Ectodermal cell (in vitro differentiated cells): ENCODE data around the gene NTM.

Experiments used
- H3K27ac ChIP-seq: 2 replicates; pipeline ENCODE4 v1.7.0; 2013; ENCODE audit warnings: mild to moderate bottlenecking, low read depth, low read length; ENCODE audit not compliant: insufficient read depth, poor library complexity, severe bottlenecking
- H3K27me3 ChIP-seq: 2 replicates; pipeline ENCODE4 v1.7.0; 2013; ENCODE audit warnings: mild to moderate bottlenecking, low read length; ENCODE audit not compliant: insufficient read depth, control insufficient read depth, poor library complexity, severe bottlenecking
- H3K36me3 ChIP-seq: one replicate; pipeline ENCODE4 v1.7.0; 2013; ENCODE audit warnings: low read length; ENCODE audit not compliant: control insufficient read depth, insufficient read depth
- H3K4me1 ChIP-seq: one replicate; pipeline ENCODE4 v1.7.0; 2013; ENCODE audit warnings: low read length; ENCODE audit not compliant: control insufficient read depth, insufficient read depth
- H3K4me3 ChIP-seq: 2 replicates; pipeline ENCODE4 v1.7.0; 2013; ENCODE audit warnings: low read depth, low read length, control low read depth; ENCODE audit not compliant: insufficient read depth
- H3K9me3 ChIP-seq: 2 replicates; pipeline ENCODE4 v1.7.0; 2013; ENCODE audit warnings: mild to moderate bottlenecking, low read length, moderate library complexity; ENCODE audit not compliant: control insufficient read depth
- WGBS, 2 experiments: methylation state at CpG; one replicate each; pipeline ENCODE4 v1.1.7; 2013; ENCODE audit warnings: missing lambda C conversion rate in 2 of 2; 5-methylcytosine and 5-hydroxymethylcytosine counted together

The NTM gene

GRCh38 chr11:132220474-132220873 lies 850.1 kb downstream of the NTM start:
- no peaks in the 10 kb centered on the region for H3K9me3 ChIP-seq
- H3K27ac ChIP-seq = no peak overlapping the region
- H3K4me3 ChIP-seq = no peak overlapping the region
- no peaks in the 10 kb centered on the region for H3K27me3 ChIP-seq
- 100% methylated on average over 1 of the region's 1 CpG for WGBS, 2 experiments
- no peaks in the 10 kb centered on the region for H3K4me1 ChIP-seq
- no peaks in the 10 kb centered on the region for H3K36me3 ChIP-seq

- Histone ChIP-seq H3K36me3 (no peaks in the 10 kb centered on the region), H3K4me3 (no peak overlapping the region), H3K27ac (no peak overlapping the region), H3K4me1 (no peaks in the 10 kb centered on the region), H3K27me3 (no peaks in the 10 kb centered on the region), H3K9me3 (no peaks in the 10 kb centered on the region)
- 90 to 97% methylated on average over 2 of the region's 2 CpGs for WGBS, 2 experiments
Measured at GRCh38 chr11:132222345-132222744, 851.9 kb downstream of the NTM start.

GRCh38 chr11:132226522-132226921 lies 856.1 kb downstream of the NTM start:
- H3K27ac ChIP-seq = no peak overlapping the region
- no peak overlapping the region for H3K4me3 ChIP-seq
- WGBS, 2 experiments = 89 to 94% methylated on average over 4 of the region's 4 CpGs
- no peaks in the 10 kb centered on the region for H3K27me3 ChIP-seq
- H3K9me3 ChIP-seq = no peaks in the 10 kb centered on the region
- no peaks in the 10 kb centered on the region for H3K36me3 ChIP-seq
- no peaks in the 10 kb centered on the region for H3K4me1 ChIP-seq

- no peaks in the 10 kb centered on the region for H3K36me3 ChIP-seq
- no peak overlapping the region for H3K4me3 ChIP-seq
- no peaks in the 10 kb centered on the region for H3K9me3 ChIP-seq
- no peaks in the 10 kb centered on the region for H3K27me3 ChIP-seq
- WGBS, 2 experiments = 96 to 97% methylated on average over 11 of the region's 11 CpGs
- H3K4me1 ChIP-seq = peaks cover 5% of the 10 kb centered on the region
- H3K27ac ChIP-seq = no peak overlapping the region
Measured at GRCh38 chr11:132228746-132229325, 858.4 kb downstream of the NTM start.

- H3K4me1 ChIP-seq = peaks cover 5% of the 10 kb centered on the region
- 78 to 79% methylated on average over 13 of the region's 13 CpGs for WGBS, 2 experiments
- H3K4me3 ChIP-seq = no peak overlapping the region
- H3K27ac ChIP-seq = no peak overlapping the region
- no peaks in the 10 kb centered on the region for H3K9me3 ChIP-seq
- no peaks in the 10 kb centered on the region for H3K36me3 ChIP-seq
- H3K27me3 ChIP-seq = no peaks in the 10 kb centered on the region
Measured at GRCh38 chr11:132231656-132232347, 861.4 kb downstream of the NTM start.

DNA sequence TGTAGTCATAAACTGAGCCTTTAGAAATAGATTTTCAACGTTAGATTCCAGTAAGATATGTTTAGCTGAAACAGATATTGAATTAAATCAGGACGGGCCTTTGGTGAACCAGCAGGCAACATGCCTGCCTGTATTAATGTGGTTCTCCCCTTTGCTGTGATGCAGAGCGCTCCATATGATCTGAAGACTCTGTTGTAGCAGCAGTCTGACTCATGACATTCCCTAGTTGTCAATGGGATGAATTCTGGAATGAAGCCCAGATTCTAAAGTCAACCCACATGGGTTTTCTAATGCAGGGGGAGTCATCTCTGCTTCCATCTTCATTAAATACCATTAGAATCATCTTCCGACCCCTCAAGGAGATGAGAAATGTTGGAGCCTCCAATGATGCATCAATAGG lies 864.5 kb downstream of the NTM start:
- Histone ChIP-seq H3K27ac (no peak overlapping the region), H3K4me3 (no peak overlapping the region), H3K9me3 (no peaks in the 10 kb centered on the region), H3K4me1 (peaks cover 5% of the 10 kb centered on the region), H3K27me3 (no peaks in the 10 kb centered on the region), H3K36me3 (no peaks in the 10 kb centered on the region)
- 95% methylated on average over 4 of the region's 4 CpGs for WGBS, 2 experiments

DNA sequence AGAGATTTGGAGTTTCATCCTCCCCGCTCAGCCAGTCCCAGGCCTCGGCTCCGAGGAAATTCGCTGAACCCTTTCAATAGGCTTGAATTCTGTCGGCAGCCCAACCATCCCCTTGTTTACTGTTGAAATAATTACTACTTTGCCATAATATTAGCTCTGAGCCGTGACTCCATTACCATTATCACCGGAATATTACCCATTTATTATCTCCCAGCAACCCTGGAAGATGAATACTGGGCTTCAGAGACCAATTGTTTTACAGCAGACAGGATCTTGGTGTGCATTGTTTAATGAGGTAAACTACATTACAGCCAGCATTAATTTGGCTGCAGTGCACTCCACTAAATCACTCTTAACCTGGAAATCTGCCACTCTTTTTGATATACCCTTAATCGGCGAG lies 867.4 kb downstream of the NTM start:
- H3K27me3 ChIP-seq = no peaks in the 10 kb centered on the region
- WGBS, 2 experiments = 96% methylated on average over 9 of the region's 9 CpGs
- H3K4me1 ChIP-seq = no peaks in the 10 kb centered on the region
- no peak overlapping the region for H3K27ac ChIP-seq
- H3K36me3 ChIP-seq = no peaks in the 10 kb centered on the region
- H3K9me3 ChIP-seq = no peaks in the 10 kb centered on the region
- no peak overlapping the region for H3K4me3 ChIP-seq

DNA sequence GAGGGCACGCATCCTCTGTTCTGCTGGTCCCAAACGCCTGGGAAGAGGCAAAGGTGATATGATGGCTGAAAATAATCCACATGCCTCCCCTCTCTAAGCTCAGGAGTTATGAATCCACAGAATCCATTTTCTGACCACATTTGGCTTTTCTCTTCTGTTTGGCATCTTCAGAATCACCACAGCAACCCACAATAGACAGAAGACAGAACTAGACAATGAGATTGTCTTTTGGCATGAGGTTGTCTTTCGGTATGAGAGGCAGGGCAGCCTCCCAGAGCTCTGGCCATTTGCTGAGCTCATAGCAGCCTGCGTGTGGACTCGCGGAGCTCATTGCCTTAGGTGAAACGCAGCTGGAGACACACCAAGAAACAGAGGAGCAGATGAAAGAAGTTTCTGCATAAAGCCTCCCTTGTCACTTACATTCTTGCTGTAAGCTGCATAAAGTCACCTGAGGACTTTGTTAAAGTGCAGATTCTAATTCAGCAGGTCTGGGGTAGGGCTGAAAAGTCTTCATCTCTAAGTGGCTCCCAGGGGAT lies 868.0 kb downstream of the NTM start:
- no peak overlapping the region for H3K27ac ChIP-seq
- no peaks in the 10 kb centered on the region for H3K36me3 ChIP-seq
- no peaks in the 10 kb centered on the region for H3K27me3 ChIP-seq
- WGBS, 2 experiments = 84 to 86% methylated on average over 7 of the region's 7 CpGs
- H3K4me3 ChIP-seq = no peak overlapping the region
- H3K9me3 ChIP-seq = no peaks in the 10 kb centered on the region
- no peaks in the 10 kb centered on the region for H3K4me1 ChIP-seq

DNA sequence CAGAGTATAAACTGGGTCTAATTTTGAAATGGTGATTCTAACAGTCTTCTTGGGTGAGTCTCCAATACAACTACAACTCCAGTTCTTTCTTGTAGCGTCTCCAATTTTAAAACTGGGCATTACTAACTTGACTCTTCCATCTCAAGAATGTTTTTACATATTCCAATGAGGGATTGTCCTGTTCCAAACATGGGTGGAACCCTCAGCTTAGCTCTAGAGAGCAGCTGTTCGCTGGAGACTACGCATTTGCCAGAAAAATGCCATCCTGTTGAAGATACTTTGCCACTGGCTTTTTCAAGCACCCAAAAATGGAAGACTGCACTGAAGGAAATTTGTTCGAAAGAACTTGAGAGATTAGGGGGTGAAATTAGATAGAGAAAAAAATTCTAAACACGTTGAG lies 870.0 kb downstream of the NTM start:
- Histone ChIP-seq H3K27me3 (no peaks in the 10 kb centered on the region), H3K27ac (no peak overlapping the region), H3K4me1 (no peaks in the 10 kb centered on the region), H3K36me3 (no peaks in the 10 kb centered on the region), H3K4me3 (no peak overlapping the region), H3K9me3 (no peaks in the 10 kb centered on the region)
- WGBS, 2 experiments = 94% methylated on average over 5 of the region's 5 CpGs

DNA sequence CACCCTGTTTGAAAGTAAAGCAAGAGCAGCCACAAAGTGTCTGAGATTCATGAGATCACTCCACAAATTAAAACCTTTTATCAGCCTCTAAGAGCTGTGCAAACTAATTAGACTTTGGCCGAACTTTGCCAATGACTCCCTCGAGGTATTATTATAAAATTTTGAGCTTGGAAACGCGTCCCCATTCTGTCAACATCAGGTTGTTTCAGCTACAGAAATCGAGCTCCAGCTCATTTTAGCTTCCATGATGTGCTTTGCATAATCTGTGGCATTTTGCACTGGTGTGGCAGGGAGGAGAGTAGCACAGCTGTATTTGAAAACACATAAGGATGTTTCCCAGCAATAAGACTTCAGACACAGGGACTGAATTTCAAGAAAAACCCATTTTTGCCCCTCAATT lies 872.2 kb downstream of the NTM start:
- Histone ChIP-seq H3K27ac (no peak overlapping the region), H3K4me1 (no peaks in the 10 kb centered on the region), H3K9me3 (no peaks in the 10 kb centered on the region), H3K27me3 (no peaks in the 10 kb centered on the region), H3K4me3 (no peak overlapping the region), H3K36me3 (no peaks in the 10 kb centered on the region)
- 91 to 92% methylated on average over 5 of the region's 5 CpGs for whole genome bisulfite sequencing, 2 experiments
